Measurements from ENCODE around the gene TMA7.

Gene TMA7

DNA sequence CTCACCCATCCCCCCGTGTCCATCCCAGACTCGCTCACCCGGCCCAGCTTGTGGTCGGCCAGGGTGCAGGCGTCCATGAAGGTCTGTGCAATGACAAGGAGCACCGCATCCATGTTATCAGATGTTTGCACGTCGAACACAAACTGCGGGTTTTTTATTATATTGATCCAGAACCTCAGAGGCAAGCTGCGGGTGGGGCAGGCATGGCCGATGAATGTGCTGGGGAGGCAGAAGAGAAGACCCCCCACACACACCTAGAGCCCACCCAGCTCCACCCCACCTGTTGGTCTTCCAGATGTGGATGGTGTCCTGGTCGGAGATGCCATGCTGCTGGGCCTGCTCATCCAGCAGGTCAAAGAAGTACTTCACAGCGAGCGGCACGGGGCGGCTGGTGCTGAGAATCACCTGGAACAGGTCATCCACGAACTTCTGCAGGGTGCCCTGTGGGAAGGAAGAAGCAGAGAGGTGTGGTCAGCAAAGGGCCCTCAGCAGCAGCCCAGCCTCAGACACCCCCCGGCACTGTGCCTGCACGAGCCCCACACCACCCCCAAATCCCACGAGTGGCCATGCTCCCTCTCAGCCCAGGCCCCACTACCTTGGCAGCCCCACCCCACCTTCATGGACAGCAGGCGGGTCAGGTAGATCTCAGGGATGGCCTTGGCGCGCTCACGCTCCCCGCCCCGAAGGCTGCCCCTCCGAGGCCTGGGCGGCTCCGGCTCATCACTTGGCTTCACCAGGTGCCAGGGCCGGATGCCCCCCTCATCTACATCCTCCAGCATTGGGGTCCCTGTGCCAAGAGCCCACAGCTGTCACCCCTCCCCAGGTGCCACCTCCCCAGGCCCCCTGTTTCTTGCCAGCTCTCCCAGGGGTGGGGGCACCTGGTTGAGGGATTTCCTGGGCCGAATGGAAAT is 30.5 kb upstream of the TMA7 start:
- DNase-seq, result no peak

DNA sequence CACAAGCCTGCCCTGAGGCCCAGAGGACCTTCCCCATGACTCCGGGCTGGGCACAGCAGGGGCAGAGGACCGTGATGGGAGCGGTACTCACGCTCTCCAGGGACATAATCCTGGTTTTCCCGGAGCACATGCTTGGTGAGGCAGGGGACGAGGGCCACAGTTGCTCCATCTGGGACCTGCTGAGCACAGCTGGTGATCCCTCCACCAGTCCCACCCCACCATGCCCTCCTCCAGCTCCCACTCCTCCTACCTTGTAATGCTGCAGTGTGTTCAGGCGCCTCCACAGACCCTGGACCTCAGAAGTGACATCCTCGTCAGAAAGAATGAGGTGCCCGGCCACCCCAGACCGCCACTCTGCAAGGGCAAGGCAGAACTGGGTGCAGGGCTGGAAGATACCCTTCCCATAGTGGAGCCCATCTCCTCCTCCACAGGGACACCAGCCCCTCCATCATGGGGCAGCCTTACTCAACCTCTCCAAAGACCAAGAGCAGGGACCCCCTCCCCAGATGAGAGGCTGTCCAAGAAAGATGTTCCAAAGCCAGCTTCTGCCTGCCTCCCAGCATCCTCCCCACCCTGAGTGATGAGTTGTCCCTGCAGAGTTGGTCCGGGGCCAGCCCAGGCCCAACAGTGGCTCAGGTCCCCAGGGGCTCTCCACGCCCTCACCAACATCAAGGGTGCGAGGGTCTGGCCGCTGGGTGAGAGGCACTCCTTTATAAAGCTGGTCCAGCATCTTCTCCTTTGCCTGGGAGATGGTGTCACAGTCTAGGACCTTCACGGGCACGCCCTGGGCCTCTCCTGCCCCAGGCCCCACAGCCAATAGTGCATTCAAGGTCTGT is 29.6 kb upstream of the TMA7 start:
- DNase-seq, result no peak

DNA sequence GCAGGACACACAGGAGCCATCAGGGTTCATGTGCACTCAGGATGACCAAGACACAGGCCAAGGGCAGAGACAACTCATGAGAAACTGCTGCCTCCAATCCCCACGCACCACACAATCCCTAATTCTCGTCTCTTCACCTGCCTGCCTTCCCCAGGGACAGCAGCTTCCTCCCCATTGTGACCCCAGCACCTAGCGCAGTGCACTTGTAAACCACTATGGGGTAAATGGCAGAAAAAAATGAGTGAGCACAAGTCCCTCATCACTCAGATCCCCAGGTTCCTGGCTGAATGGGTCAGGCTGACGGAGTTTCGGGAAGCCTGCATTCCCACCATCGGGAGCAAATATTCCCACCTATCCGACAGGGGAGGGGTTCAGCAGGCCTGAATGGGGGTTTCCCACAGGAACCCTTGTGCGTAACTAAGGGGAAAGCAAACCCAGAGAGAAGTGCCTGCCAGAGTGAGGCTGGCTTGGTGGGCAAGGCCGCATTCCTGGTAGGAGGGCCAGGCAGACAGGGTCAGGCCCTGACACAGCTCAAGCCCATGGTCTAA is 28.9 kb upstream of the TMA7 start:
- DNase-seq, result no peak

DNA sequence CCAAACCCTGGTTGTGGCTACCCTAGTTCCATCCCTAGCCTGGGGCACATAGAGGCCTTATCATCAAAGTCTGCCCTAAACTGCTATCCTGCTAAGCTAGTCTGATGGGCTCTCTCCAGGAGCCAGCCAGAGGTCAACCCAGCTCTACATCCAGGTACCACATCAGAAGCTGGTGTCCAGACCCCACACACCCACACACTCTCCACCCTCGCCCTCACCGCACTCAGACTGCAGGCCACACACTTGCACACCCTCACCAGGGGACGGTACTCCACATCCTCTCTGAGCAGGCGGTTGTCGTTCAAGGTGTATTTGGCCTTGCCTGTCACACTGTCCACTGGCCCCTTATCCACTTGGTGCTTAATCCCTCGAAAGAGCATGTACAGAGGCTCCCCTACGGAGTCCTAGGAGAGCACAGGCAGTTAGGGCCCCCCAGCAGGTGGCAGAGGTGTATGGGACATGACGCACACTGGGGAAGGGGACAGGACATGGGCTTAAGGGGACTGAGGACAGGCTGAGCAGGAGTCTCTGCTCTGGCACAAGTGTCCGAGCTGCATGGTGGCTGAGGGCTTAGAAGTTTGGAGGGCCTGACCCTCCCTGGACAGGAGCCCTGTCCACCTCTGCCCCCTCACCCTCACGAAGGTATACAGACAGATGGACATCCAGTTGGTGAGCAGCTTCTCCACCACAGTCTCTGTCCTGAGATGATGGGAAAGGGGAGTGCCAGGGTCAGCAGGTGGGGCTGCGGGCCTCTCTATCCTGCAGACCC is 28.3 kb upstream of the TMA7 start:
- no peak for DNase-seq

DNA sequence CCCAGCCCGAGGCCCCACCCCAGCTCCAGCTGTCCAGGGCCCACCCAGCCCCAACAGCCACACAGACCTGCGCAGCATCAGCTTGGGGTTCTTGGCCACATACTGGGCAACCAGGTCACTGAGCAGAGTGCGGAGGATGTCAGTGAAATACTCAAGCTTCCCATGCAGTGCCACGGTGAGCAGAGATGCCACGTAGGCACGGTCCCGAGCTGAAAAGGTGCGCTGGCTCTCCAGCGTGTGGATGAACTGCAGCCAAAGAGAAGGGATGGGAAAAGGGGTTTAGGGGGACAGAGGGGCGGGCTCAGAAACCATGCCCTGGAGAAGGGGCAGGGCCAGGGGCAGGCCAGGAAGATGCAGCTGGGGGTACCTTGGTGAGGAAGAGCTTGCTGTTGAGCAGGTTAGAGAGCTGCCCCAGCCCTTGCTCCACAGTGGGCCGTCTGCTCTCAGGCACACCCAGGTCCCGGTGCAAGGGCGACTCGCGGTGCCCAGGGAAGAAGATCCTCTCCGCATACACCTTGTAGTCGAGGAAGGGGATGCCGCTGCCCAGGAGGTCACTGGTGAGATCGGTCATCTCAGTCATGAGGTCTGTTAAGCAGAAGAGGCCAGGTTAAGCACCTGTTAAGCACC is 27.6 kb upstream of the TMA7 start:
- DNase-seq, result no peak

DNA sequence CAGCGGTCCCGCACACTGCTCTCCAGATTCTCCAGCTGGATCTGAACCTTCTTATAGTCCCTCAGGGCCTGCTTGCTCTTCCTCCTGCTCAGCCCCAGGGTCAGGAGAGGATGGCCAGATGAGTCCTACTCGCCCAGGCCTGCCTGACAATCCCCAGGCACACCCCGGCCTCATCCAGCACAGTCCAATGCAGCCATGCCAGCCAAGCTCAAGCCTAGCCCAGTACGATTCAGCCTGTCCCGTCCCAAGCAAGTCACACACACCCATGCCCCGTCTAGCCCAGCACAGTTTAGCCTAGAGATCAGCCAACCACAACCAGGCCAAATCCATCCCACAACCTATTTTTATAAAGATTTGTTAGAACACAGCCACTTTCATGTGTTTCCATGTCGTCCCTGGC is 27.0 kb upstream of the TMA7 start:
- no peak for DNase-seq

DNA sequence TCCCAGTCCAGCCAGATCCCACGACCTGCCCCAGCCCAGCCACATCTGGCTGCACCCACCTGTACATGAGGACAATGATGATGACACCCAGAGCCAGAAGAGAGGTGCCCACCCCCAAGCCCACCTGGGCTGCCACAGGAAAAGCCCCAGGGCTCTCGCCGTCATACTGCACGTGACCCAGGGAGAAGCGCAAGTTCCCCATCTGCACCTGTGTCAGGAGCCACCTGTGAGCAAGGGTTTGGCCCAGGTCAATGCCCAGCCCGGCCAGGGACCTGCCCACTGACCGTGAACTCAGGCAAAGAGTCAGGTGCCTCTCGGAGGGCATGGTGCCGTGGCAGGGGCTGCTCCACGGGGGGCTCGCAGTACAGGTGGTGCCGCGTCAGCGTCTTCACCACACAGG is 26.4 kb upstream of the TMA7 start:
- DNase-seq, result no peak

DNA sequence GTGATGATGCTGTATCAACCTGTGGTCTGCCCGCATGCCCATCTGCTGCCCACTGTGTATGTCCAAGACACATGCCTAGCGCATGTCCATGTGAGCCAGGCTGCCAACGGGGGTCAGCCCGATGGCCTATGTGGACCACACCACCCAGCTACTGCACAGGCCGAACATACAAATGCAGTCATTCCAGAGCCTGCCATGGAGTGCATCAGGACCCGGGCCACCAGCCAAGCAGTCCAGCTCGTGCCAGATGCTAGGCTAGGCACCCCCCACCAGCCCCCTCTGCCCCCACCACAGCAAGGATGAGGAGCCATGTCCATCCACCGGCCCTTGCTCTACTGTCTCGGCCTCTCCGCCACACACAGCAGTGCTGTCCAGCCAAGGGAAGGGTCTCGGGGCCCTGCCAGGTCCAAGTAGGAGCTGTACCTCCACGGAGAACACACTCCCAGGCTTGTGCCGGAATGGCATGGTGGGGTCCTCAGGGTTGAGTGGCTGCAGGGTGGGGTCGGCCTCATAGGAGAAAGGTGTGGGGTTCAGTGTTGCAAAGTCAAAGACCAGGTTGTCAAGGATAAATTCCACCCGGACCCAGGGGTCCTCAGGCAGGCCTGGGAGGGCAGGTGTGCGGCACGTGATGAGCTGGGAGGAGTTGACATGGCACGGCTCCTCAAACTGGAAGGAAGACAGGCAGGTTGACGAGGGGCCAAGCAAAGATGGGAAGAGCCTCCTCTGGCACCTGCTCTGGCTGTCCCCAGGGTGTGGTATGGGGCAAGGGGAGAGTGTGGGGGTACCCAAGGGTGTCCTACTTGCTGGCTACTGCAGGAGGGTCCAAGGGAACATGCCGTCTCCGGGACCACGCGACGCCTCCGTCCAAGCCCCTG is 25.4 kb upstream of the TMA7 start:
- DNase-seq, result no peak

DNA sequence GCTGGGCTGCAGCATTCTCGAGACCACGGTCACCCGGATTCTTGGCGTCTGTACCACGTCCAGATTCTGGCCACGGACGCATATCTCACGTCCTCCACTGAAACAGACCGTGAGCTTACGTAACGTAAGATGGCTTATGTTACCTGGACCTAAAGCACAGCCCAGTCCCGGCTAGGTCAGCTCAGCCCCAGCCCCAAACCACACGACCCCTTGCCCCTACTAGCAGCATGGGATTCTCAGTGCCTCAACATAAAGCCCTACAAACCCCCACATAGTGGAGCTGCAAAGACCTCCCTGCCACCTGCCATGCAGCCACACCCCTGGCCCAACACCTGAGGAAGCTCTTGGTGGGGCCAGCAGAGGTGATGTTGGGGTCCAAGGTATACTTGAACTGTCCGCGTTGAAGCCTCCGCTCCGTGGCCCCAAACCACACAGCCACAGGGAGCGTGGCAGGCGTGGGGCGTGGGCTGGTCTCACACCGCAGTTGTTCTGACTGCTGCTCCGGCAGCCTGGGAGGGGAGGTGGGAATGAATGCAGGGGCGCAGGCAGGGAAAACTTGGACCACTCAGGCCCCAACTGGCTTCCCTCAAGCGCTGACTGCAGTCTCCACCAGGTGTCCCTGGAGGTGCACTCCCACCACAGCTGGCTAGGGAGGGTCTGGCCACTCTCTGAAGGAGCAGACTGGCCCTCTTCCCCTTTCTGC is 24.7 kb upstream of the TMA7 start:
- no peak for DNase-seq

DNA sequence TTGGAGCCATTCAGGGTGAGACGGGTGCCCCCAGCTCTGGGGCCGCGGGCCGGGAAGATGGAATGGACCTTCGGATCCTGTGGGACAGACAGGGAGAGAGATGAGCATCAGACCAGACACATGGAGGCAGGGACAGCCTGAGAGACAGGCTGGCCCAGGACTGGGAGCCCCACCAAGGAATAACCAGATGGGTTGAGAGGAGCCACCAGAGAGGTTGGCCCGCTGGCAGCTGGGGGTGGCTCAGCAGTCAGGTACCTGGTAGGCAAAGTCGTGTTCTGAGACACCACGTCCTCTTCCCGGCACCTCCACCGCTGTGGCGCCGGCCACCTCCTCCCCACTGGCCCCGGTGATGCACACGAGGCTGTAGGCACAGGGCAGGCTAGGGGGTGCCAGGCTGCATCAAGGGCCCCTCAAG is 24.0 kb upstream of the TMA7 start:
- no peak for DNase-seq

DNA sequence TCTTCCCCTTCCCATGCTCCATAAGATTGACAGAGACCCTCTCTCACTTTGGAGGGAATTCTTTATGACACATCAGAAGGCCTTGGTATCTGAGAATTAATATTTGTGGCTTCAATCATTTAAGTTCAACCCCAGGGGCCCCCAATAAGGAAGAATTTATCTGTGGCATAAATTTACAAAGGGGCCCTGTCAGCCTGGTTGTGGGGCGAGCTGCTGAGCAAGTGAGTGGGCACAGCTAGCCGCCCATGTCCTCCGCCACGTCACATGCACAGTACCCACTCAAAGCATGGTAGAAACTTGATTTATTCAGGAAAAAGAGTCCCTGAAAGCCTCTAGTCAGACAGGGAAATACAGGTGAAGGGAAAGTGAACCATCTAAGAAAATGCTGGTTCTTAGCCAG is 23.5 kb upstream of the TMA7 start:
- no peak for DNase-seq

DNA sequence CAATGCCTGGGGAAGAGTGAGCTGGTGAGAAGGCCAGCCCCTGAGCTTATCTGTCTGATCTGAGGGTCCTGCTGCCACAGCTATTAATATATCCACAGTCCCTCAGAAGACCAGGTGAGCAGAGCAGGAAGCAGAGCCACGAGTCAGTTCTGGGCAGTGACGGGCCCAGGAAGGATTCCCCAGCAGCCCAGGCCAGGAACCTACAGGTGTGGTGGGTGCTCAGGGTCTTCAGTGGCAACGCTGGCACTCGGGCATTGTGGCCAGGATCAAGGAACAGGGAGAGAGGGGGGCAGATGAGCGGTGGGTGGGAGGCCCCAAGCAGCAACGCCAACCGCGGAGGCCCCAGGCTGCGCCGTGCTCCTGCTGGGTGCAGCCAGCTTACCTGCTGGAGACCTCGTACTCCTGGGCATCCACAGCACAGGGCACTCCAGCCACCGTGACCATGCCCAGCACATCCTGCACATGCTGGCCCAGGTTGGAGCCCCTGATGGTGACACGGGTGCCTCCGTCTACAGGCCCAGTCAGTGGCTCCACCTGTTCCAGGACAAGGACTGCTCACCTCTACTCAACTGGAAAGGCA is 22.4 kb upstream of the TMA7 start:
- no peak for DNase-seq

DNA sequence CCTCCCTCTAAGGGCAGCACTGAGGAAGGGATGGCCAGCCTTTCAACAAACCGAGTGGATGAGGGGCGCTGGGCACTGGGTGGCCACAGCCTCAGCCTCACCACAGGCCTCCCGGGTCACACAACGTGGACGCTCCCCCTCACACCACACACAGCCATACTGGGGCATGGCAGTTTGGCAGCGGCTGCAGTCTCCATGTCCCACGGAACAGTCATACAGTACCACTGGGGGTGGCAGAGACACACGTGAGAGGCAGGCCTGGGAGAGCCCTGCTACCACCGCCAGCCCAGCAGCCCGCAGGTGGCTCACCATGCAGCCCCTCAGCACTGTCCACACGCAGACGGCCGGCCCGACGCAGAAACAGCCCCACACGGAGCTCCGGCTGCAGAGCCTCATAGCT is 21.9 kb upstream of the TMA7 start:
- DNase-seq, result no peak

DNA sequence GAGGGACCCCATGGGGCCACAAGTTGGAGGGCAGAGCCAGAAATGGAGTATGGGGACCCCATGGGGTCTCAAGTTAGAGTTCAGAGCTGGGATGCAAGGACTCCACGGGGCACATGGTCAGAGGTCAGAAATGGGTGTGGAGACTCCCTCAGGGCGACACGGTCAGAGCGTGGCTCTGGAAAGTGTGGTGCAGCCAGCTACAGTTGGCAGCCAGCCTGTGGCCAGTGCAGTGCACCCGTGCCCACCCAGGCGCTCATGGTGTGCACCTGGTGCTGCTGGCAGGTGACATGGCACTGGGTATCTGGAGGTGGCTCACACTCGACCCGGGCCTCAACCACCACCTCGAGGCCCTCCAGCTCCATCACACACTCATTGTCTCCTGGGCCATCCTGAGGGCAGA is 21.4 kb upstream of the TMA7 start:
- no peak for DNase-seq

DNA sequence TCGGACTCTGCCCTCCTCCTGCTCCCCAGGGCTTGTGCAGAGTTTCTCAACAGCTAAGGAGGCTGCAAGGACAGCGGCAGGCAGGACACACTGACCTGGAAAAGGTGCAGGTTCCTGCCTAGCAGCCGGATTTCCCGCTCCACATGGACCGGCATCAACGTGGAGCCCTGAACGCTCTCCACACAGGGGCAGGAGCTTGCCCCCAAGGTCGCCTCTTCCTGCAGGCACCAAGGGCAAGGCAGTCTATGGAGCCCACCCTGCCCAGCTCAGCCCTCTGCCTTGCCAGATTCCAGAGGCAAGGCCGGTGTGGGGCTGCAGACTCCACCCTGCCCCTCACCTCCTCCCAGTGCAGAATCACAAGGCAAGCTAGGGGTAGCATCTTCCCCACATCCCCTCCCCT is 20.9 kb upstream of the TMA7 start:
- no peak for DNase-seq

DNA sequence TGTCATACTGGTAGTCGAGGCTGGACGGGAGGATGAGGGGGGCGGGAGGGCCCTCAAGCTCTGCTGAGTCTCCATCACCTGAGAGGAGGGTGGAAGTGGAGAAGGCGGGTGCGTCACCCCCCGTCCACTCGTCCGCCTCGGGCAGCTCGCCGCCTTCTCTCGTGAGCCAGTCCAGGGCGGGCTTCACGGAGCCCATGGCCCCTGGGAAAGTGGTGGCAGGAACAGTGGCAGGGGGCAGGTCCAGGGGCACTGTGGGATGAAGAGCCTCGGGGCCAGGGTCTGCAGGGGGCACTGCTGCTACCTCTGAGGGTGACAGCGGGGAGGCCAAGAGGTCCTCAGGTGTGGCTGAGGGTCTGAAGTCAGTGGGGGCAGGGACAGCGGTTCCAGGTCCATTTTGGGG is 20.5 kb upstream of the TMA7 start:
- DNase-seq, result no peak

DNA sequence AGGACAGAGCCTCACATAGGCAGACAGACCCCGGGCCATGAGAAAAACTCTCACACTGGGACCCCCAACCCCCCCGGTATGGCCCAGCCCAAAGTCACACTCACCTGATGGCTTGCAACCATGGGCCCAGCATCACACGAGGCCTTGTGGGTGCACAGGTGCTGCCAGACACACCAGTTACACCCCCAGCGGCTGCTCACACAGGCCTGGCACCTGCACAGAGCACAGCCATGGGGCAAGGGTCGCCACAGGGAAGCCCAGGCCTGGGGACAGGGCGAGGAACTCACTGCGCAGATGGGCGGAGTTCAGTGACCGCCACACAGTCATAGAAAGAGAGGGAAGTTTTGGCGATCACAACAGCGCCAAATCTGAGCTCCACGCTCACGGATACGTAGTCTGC is 19.5 kb upstream of the TMA7 start:
- DNase-seq, result no peak

DNA sequence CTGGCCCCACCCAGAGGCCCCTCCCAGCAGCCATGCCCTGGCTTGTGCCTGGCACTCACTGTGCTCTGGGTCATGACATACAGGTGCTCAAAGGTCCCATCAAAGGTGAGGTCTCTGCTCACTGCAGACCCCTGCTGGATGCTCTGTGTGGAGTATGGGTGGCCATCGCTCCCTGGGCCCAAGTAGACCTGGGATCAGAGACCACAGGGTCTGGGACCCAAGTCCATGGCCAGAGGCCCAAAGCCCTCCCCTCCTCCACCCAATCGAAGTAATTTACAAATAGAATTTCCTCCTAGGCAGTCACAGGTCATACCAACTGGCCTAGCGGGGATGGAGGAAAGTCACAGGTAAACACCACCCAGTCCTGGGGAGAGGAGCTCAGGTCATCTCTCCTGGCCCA is 17.8 kb upstream of the TMA7 start:
- no peak for DNase-seq

DNA sequence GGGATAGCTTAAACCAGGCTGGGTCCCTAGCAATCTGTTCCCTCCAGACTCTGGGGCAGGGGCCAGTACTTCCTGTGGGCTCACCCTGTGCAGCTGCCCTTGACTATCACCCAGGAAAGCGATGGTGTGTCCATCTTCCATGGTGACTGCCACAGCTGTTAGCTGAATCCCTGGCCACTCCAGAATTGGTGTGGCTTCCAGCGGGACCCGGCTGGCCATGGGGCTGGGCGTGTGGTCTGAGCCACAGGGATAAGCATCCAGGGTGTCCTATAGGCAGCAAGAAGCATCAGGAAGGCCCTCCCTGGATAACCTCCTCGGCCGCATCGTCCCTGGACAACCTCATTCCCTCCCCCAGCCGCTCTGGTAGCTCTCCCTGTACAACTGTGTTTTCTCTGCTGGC is 17.4 kb upstream of the TMA7 start:
- no peak for DNase-seq

DNA sequence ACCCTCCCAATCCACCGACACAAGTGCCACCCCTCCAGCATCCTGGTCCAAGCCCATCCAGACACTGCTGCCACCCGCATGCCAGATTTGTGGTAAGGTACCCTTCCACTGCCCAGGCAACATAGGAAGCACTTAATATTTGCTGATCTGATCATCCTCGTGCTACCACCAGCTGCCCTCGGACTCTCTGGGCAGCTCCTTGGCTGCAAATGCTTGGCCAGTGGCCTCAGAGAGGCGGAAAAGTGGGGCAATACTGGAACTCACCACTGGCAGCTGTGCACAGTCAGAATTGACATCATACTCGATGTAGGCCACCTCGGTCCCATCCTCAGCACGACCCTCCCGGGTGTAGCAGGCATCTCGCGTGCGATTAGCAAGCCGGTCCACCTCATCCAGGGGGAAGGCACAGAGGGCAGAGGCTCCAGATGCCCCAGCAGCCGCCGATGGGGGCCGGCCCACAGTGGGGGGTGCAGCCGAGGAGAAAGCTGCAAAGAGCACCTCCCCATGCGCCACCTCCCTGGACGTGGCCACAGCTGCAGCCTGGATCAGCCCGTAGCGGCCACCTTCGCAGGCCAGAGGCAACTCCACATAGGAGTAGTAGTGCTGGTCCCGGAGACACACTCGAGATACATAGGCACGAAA is 16.7 kb upstream of the TMA7 start:
- no peak for DNase-seq

Measured in T-helper 9 cell (primary cell).